ENCODE data around the gene CTSL. TPM values are rescaled to one million over a fixed set of nuclear protein-coding genes. Genes with fewer than 3 reads are reported as not detected.
A peak's percentile ranks its signal among the peaks of the same experiment; 100 is the strongest.

The CTSL gene
- polyA plus RNA-seq, 2 of the 4 experiments (the other 2 are of a cell fraction), result 725 to 902 TPM

- TF ChIP-seq FOXS1 (CRISPR knock-in tag; IDR thresholded peaks at IDR 0.05) (peak; percentile 4; the same call in 1 of the 2 replicates), RAD21 (conservative IDR thresholded peaks at IDR 0.05 in 1 of 2, IDR thresholded peaks at IDR 0.05 in 1 of 2) (peak; percentile 9 to 42; a peak in 2 of 5 replicates), EHF (CRISPR knock-in tag; IDR thresholded peaks at IDR 0.05) (0 out of 2 replicates have a peak, but pooled peaks have one; percentile 50), NPAS2 (CRISPR knock-in tag; IDR thresholded peaks at IDR 0.05; ENCODE audit: borderline replicate concordance) (no peak), PHF8 (IDR thresholded peaks at IDR 0.05; ENCODE audit: borderline replicate concordance, low read depth) (no peak), ZSCAN20 (CRISPR knock-in tag; IDR thresholded peaks at IDR 0.05) (peak; percentile 63; the same call in 1 of the 2 replicates), RFX5 (IDR thresholded peaks at IDR 0.05) (no peak), MAX (IDR thresholded peaks at IDR 0.05) (peak; percentile 59), BHLHE40 (IDR thresholded peaks at IDR 0.05; ENCODE audit: low read depth, low read length) (no peak)
These were observed 12.5 kb upstream of the CTSL start (continued) for GRCh38 chr9:87713278-87713987.

GRCh38 chr9:87713988-87714330 lies 12.0 kb upstream of the CTSL start:
- H3K9me3 ChIP-seq, result no peaks in the 10 kb centered on the region
- no peak for FAIRE-seq
- TF ChIP-seq ZSCAN20 (CRISPR knock-in tag; IDR thresholded peaks at IDR 0.05) (0 out of 2 replicates have a peak, but pooled peaks have one; percentile 11), RFX5 (IDR thresholded peaks at IDR 0.05) (no peak), HOXA7 (CRISPR knock-in tag; IDR thresholded peaks at IDR 0.05) (0 out of 2 replicates have a peak, but pooled peaks have one; percentile 4)
- WGBS (ENCODE audit: missing lambda C conversion rate), result 23% methylated on average over 5 of the region's 5 CpGs
- H3K4me2 ChIP-seq, result peak overlapping the region; percentile 87
- no peak for ATAC-seq
- peak overlapping the region; percentile 95 for H3K27ac ChIP-seq
- ChIA-PET CTCF (interaction anchor here (0.7 to 2.4 kb wide), 12 partner anchors 9 to 377 kb away, joined by 3 to 18 read pairs (median 5); partner anchors contain the start of gene CTSL), POLR2A (interaction anchor here (1.3 to 2.4 kb wide), 3 partner anchors 10 to 79 kb away, joined by 6 to 75 read pairs (median 31); partner anchors contain the start of gene CTSL)
- H3K4me3 ChIP-seq, result peak overlapping the region; percentile 24; the same call in 1 of the 3 replicates
- peaks cover 55% of the 10 kb centered on the region for H3K4me1 ChIP-seq
- no peak for DNase-seq (ENCODE audit: low read depth in 1 of 2, low spot score in 1 of 2)

- no peaks in the 10 kb centered on the region for H3K9me3 ChIP-seq
- TF ChIP-seq CEBPB (IDR thresholded peaks at IDR 0.05) (peak; percentile 99), ZSCAN20 (CRISPR knock-in tag; IDR thresholded peaks at IDR 0.05) (0 out of 2 replicates have a peak, but pooled peaks have one; percentile 82), SMC3 (IDR thresholded peaks at IDR 0.05) (0 out of 3 replicates have a peak, but pooled peaks have one; percentile 23), HOXB5 (CRISPR knock-in tag; IDR thresholded peaks at IDR 0.05) (peak; percentile 52; the same call in 1 of the 2 replicates), NPAS2 (CRISPR knock-in tag; IDR thresholded peaks at IDR 0.05; ENCODE audit: borderline replicate concordance) (no peak), HEYL (CRISPR knock-in tag; IDR thresholded peaks at IDR 0.05) (peak; percentile 73; the same call in 1 of the 2 replicates), REST (IDR thresholded peaks at IDR 0.05) (no peak), EP300 (IDR thresholded peaks at IDR 0.05) (peak; percentile 46 to 69; a peak in 2 of 5 replicates), TP53 (CRISPR knock-in tag; IDR thresholded peaks at IDR 0.05) (no peak), FOSL2 (IDR thresholded peaks at IDR 0.05) (no peak), FOSL2 (CRISPR knock-in tag; IDR thresholded peaks at IDR 0.05) (0 out of 2 replicates have a peak, but pooled peaks have one; percentile 13), ATOH8 (CRISPR knock-in tag; IDR thresholded peaks at IDR 0.05; ENCODE audit: low read depth) (0 out of 2 replicates have a peak, but pooled peaks have one; percentile 49), CBX2 (IDR thresholded peaks at IDR 0.05; ENCODE audit: borderline replicate concordance, low read depth) (no peak), JUN (IDR thresholded peaks at IDR 0.05) (peak in 1 of 2 experiments; percentile 52; a peak in 2 of 5 replicates), HES2 (IDR thresholded peaks at IDR 0.05) (peak; percentile 81), JUNB (IDR thresholded peaks at IDR 0.05) (peak; percentile 44; the same call in 1 of the 2 replicates)
- H3K27ac ChIP-seq, result peak overlapping the region; percentile 91 to 95
- ChIA-PET CTCF (interaction anchor here (0.6 to 2.4 kb wide), 8 partner anchors 8 to 780 kb away, joined by 3 to 18 read pairs (median 6); partner anchors contain the start of gene CTSL), POLR2A (interaction anchor here (2.4 kb wide), 2 partner anchors 11 to 78 kb away, joined by 31 to 75 read pairs; partner anchors contain the start of gene CTSL)
- peaks cover 55% of the 10 kb centered on the region for H3K4me1 ChIP-seq
- H3K4me2 ChIP-seq, result peak overlapping the region; percentile 87
- FAIRE-seq (no peak), ATAC-seq (no peak), DNase-seq (ENCODE audit: low read depth in 1 of 2, low spot score in 1 of 2) (peak; percentile 41 to 78)
- H3K4me3 ChIP-seq, result no peak overlapping the region
- WGBS (ENCODE audit: missing lambda C conversion rate), result 32% methylated on average over 2 of the region's 2 CpGs
These were observed 11.1 kb upstream of the CTSL start for GRCh38 chr9:87714819-87715218.
